Ureter (tissue), 1 donor: ENCODE measurements around the gene SPEF1. TPM values are rescaled to one million over a fixed set of nuclear protein-coding genes. Genes with fewer than 3 reads are reported as not detected.

Experiments
- DNase-seq: peaks from one replicate; pipeline ENCODE4 v3.0.0-alpha.2; 2020; ENCODE audit warnings: low spot score
- total RNA-seq: library from RNA; stranded (reverse); gene quantifications from one replicate; pipeline ENCODE4 v1.2.4, GENCODE V29; 2023
- donor health status: DM: yes; HTN: yes; CAD: no.

The SPEF1 gene
- total RNA-seq, 1 donor from 2014 or later: 0.29 TPM

DNA sequence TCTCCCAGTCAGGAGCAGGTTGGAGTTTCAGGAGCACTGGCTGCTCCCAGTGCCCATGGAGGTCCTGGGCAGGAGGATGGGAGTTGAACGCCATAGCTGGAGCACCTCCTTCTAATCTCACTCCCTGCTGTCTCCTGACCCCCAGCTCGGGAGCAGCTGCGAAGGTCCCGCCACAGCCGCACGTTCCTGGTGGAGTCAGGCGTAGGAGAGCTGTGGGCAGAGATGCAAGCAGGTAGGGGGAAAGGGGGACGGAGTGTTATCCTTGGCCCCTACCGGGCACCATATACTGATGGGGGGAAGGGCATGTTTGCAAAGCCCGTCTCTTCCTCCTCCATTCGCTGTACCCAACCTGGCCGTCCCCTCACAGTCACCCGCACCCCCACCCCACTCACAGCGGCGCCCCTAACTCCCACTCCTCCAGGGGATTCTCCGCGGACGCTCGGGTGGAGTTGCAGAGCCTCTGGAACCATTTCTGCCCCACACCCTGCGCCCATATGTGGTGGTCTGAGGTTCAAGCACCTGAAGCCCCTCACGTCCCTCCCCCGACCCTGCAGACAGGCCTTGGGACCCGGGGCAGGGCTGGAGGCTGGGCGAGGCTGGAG, 32.1 kb downstream of the SPEF1 start:
- DNase-seq: no peak

DNA sequence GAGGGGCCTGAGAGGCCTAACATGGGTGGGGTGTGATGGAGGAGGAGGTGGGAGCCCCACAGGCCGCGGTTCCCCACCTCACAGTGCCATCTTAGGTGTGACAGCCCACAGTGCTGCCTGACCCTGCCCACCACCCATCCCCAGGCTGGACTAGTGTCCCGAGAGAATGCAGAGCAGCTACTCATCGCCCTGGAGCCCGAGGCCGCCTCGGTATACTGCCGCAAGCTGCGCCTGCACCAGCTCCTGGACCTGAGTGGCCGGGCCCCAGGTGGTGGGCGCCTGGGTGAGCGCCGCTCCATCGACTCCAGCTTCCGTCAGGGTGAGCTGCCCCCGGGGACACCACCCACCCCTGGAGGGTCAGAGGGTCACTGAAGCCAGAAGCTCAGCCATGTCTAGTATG, 33.2 kb downstream of the SPEF1 start:
- no peak for DNase-seq

DNA sequence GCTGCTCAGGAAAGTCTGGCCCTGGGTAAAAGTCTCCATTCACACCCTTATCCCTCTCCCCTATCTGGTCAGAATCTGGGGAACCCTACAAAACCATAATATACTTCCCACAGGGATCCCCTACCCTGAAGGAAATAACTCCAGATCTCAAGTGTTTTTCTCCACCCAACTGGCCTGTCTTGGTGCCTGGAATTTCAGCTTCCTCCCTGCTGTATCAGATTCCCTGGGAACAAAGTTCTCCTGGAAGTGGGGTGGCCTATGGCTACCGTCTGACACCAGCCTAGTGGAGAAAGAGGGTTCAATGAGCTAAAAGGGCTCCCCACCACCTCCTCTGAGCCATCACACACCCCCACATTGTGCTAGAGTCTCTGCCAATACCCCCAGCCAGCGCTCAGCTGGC, 33.8 kb downstream of the SPEF1 start:
- no peak for DNase-seq

GRCh38 chr20:3745686-3746173, 35.5 kb downstream of the SPEF1 start:
- DNase-seq: no peak

DNA sequence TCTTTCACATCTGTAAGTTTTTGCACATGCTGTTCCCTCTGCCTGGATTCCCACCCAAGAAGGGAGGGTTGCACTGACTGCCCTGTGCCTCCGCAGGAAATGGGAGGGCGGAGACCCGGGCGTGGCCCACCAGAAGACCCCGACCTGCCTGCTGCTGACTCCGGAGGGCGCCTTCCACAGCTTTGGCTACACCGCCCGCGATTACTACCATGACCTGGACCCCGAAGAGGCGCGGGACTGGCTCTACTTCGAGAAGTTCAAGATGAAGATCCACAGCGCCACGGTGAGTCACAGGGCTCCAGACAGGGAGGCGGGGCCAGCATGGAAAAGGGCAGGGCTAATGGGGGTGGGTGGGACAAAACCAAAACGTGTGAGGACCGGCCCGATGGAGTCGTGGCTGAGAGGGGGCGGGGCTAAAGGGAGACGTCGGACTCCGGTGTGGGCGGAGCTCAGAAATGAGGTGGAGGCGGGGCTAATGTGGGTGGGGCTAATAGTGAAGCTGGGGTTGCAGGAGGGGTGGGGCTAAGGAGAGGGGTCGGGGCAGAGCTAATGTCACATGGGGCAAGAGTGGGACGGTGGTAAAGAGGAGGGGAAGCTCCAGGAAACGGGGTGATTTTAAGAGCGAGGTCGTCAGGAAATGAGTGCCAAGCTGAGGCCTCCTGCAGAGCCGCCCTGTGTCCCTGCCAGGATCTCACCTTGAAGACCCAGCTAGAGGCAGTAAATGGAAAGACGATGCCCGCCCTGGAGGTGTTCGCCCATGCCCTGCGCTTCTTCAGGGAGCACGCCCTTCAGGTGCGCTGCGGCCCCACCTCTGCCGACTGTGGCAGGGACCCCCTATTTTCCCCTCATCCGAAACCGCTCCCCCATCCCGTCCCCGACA, 36.2 kb downstream of the SPEF1 start:
- DNase-seq: peak; percentile 77

DNA sequence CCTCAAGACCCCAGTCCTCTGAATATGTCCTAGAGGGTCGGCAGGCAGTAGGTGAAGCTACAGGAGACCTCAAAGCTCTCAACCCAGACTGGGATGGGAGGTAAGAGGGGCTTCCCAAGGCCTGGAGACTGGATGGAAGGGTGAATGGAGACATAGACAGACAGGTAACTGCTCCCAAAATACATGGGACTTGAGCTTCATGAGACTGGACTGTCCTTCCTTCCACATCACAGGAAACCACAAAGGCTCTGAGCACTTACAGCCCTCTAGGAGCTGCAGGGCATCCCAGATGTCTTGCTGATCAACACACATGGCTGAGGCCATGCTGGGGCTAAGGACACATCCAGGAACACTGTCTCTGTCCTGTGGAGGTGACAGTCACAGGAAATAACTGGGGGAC, 37.2 kb downstream of the SPEF1 start:
- no peak for DNase-seq

DNA sequence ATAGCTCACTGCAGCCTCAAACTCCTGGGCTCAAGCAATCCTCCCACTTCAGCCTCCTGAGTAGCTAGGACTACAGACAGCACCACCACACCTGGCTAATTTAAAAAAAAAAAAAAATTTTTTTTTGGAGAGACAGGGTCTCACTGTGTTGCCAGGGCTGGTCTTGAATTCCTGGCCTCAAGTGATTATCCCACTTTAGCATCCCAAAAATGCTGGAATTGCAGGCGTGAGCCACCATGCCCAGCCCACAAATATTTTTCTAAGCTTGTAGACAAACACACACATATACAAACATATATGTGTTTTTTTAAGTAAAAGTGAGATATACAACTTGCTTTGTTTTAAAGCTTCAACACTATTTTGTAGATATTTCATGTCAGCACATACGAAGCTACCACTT, 38.0 kb downstream of the SPEF1 start:
- no peak for DNase-seq

DNA sequence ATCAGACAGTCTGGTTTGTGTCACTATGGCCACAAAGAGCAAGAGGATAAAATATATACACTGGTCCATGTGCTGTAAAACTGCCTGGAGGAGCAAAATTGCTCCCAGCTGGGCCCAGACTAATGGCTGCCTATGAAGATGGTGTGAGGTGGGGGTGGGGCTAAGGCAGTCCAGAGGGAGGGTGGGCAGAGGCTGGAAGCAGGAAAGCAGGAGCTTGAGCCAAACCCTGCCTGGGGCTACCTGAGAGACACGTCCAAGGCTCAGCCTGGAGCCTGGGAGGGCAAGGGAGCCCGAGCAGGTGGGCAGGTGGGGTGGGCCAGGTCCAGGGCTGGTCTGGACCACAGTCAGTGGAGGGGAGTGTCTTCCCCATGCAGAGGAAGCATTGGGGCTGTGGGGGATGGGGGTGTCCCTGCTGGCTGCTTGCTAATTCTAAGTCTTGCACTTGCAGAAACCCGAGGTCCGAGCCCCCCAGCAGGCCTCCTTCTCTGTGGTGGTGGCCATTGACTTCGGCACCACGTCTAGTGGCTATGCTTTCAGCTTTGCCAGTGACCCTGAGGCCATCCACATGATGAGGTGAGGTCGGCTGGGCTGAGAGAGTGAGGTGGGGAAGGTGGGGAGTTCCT, 39.3 kb downstream of the SPEF1 start:
- DNase-seq: no peak

GRCh38 chr20:3740615-3741301, 40.5 kb downstream of the SPEF1 start:
- no peak for DNase-seq

DNA sequence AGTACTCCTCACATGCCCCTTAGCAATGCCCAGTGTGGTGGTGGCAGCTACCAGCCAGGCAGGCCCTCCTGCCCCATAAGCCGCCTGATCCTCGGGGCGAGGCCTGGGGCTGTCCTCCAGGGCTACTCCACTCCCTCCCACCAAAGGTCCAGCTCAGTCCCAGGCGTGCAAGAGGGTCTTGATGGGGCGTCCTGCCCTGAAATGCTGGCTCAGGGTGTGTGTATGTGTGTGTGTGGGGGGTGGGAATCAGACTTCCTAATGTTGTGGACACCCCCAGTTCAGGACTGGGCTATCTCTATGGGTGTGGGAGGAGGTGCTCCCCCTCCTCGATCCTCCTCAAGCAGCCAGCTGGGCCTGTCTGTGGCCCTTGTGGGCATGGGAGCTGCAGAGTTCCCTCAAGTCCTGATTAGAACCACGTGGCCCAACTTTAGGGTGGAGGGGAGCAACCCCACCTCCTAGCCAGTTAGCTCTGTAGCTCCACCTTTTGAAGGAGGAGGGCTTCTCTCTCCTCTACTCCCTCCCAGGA, 41.3 kb downstream of the SPEF1 start:
- no peak for DNase-seq

DNA sequence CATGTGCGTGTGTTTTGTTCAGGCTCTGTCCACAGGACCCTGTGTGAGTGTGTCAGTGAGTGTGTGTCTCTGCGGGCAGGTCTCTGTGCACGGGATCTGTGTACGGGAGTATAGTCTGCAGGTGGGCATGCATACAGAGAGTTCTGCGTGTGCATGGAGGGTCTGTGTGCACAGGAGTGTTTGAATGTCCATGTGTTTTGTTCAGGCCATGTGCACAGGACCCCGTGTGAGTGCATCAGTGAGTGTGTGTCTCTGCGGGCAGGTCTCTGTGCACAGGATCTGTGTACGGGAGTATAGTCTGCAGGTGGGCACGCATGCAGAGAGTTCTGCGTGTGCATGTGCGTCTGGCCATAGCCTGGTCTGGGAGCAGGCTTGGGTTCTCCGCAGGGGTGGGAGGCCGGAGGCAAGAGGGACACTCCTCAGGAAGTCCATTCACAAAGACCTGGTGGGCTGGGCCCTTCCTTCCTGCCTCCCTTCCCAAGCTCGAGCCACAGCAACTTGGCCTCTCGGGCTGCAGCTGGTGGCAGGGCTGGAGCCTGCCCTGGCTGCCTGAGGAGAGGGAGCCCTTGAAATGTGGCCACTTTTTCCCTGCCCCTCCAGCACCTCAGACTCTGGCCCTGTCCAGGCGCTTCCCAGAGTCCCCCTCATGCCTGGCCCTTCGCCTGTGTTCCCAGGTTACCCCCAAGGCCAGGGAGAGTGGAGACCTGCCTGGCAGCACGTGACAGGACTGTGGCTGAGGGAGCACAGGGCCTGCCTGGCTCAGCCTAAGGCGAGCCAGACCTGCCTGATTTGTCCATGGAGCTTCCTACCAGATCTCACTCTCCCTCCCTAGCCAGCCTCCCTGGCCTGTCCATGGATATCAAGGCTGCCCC, 42.0 kb downstream of the SPEF1 start:
- no peak for DNase-seq

- no peak for DNase-seq
These were observed 42.9 kb downstream of the SPEF1 start for GRCh38 chr20:3738111-3739053.

DNA sequence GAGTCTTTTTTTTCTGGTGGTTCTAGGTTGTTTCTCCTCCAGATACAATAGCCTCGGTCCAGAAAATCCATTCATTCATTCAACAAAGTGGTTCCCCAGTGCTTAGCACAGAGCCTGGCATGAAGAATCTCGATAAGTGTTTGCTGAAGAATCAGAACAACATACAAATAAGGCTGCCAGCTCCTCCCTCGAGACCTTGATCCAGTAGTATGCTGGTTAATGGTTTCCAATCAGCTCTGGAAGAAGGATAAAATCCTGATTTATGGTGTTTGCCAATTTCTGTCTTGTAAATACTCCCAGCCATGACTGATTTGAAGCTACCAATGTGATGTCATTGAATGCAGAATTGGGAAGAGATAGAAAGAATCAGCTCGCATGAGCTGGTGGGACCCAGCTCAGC, 45.5 kb downstream of the SPEF1 start:
- DNase-seq: no peak

GRCh38 chr20:3734111-3734843, 47.0 kb downstream of the SPEF1 start:
- DNase-seq: no peak

- no peak for DNase-seq
These were observed 47.9 kb downstream of the SPEF1 start for GRCh38 chr20:3733119-3733995.

GRCh38 chr20:3732327-3733118, 48.7 kb downstream of the SPEF1 start, which contains the start of gene HSPA12B:
Gene HSPA12B (plus strand): TSS chr20:3732685. CDS start chr20:3738675, 5,990 bp downstream.
- no peak for DNase-seq

DNA sequence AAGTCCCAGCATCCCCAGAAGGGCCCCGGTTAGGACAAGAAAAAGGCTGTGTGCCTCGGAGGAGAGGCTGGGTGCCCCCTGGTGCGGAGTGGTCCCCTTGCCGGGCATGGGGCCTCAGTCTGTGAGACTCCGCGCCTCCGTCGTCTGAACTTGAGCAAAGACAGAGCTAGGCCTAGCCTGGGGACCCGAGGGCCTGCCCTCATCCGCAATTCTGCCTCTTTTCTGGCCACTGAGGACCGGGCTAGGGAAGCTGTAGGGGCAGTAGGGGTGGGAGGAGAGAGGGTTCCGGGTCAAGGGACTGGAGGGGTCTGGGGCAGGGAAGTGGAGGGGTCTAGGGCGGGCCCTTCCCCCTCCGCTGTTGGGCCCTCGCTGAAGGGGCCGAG, 49.3 kb downstream of the SPEF1 start:
- no peak for DNase-seq
